CD4-positive, alpha-beta T cell (primary cell): ENCODE results near the gene DENND4A. TPM values are rescaled to one million over a fixed set of nuclear protein-coding genes. Genes with fewer than 3 reads are reported as not detected.
A peak's percentile ranks its signal among the peaks of the same experiment; 100 is the strongest.

Experiments used
- ATAC-seq: fragments of 200-7000 bp; cut with Tn5 transposase; one replicate; pipeline ENCODE4 v1.10.0; 2022; ENCODE audit warnings: mild to moderate bottlenecking; ENCODE audit not compliant: poor library complexity
- CTCF ChIA-PET: fragments of 350-600 bp; sonication (Branson Sonifier 250); formaldehyde crosslinking; loops from one replicate; lab custom pipeline; 2021; ENCODE audit warnings: antibody characterized with exemption, inconsistent platforms; lab: Charles Lee
- POLR2A ChIA-PET: fragments of 350-600 bp; sonication (Branson Sonifier 250); formaldehyde crosslinking; loops from one replicate; lab custom pipeline; 2021; ENCODE audit warnings: antibody characterized with exemption, inconsistent platforms; lab: Charles Lee
- DNase-seq, 14 experiments: peaks; one replicate each; pipeline ENCODE4 v3.0.0-alpha.2; 2013 to 2020; ENCODE audit warnings: mixed read lengths in 2 of 14
- H3K27ac ChIP-seq, 2 donors: one replicate each; pipeline versions ENCODE4 v1.5.1 to v1.7.0; 2013; ENCODE audit warnings: low read length in 2 of 2, low read depth in 1 of 2, mild to moderate bottlenecking in 1 of 2
- H3K27me3 ChIP-seq, 2 experiments: 1 replicate in 1 of 2; 2 replicates in 1 of 2; pipeline versions ENCODE4 v1.6.1 to v1.7.0; 2013; ENCODE audit warnings: low read length in 2 of 2, control low read depth in 1 of 2, mild to moderate bottlenecking in 1 of 2, moderate library complexity in 1 of 2; ENCODE audit not compliant: insufficient read depth in 2 of 2, control insufficient read depth in 1 of 2
- H3K36me3 ChIP-seq: one replicate; pipeline ENCODE4 v1.6.1; 2013; ENCODE audit warnings: low read length, control low read depth; ENCODE audit not compliant: insufficient read depth
- H3K4me1 ChIP-seq: one replicate; pipeline ENCODE4 v1.6.1; 2013; ENCODE audit warnings: low read length, control low read depth; ENCODE audit not compliant: insufficient read depth
- H3K4me3 ChIP-seq: one replicate; pipeline ENCODE4 v1.5.1; 2013; ENCODE audit warnings: mild to moderate bottlenecking, low read length, moderate library complexity
- H3K9me3 ChIP-seq, 2 experiments: 1 replicate in 1 of 2; 2 replicates in 1 of 2; pipeline versions ENCODE4 v1.6.1 to v1.7.0; 2013; ENCODE audit warnings: low read length in 2 of 2, mild to moderate bottlenecking in 2 of 2, control low read depth in 1 of 2, moderate library complexity in 1 of 2; ENCODE audit not compliant: control insufficient read depth in 1 of 2, insufficient read depth in 1 of 2
- H3K27ac Mint-ChIP-seq: one replicate; pipeline ENCODE4 v1.8.0; 2020; ENCODE audit warnings: mixed read lengths
- H3K27me3 Mint-ChIP-seq: one replicate; pipeline ENCODE4 v1.8.0; 2021; ENCODE audit warnings: mixed read lengths
- H3K36me3 Mint-ChIP-seq: one replicate; pipeline ENCODE4 v1.8.0; 2021; ENCODE audit warnings: low read depth, mixed read lengths
- H3K4me1 Mint-ChIP-seq: one replicate; pipeline ENCODE4 v1.8.0; 2021; ENCODE audit warnings: low read depth, mixed read lengths
- H3K4me3 Mint-ChIP-seq: one replicate; pipeline ENCODE4 v1.8.0; 2020; ENCODE audit warnings: mild to moderate bottlenecking, mixed read lengths
- H3K9me3 Mint-ChIP-seq: one replicate; pipeline ENCODE4 v1.8.0; 2020; ENCODE audit warnings: mixed read lengths
- CTCF ChIP-seq: fragments of 200-600 bp; IDR thresholded peaks from one replicate; pipeline ENCODE4 v1.8.0; 2022; ENCODE audit warnings: antibody characterized with exemption, mild to moderate bottlenecking
- intact Hi-C, 2 experiments: fragments of 100-400 bp; cut with DNase I in 1 of 2; cut with micrococcal nuclease in 1 of 2; formaldehyde crosslinking; loops; one replicate each; pipeline versions ENCODE4 v1.15.1 to v1.9.0; 2023 to 2025; cut with DNase I, micrococcal nuclease
- total RNA-seq, 174 experiments: library from RNA in 2 of 174; stranded (reverse) in 2 of 174; gene quantifications; one replicate each; pipeline ENCODE4 v1.2.3 and lab custom pipeline; 2021 to 2026

Gene DENND4A
- total RNA-seq, 2 experiments from 2014 or later = 64.1 to 69.6 TPM

- peaks cover 46% of the 10 kb centered on the region for H3K36me3 Mint-ChIP-seq
- no peaks in the 10 kb centered on the region for H3K4me1 ChIP-seq
- no peak overlapping the region for H3K4me3 Mint-ChIP-seq
- no peaks in the 10 kb centered on the region for H3K27me3 Mint-ChIP-seq
- no peaks in the 10 kb centered on the region for H3K9me3 Mint-ChIP-seq
- H3K4me3 ChIP-seq = no peak overlapping the region
- no peak for ATAC-seq
- peak overlapping the region; percentile 24 for H3K27ac Mint-ChIP-seq
- no peaks in the 10 kb centered on the region for H3K4me1 Mint-ChIP-seq
- ChIA-PET CTCF (interaction anchor here (1.0 kb wide), 1 partner anchor 170 kb away, joined by 3 read pairs; no protein-coding TSS in a partner anchor), POLR2A (no interaction called here)
- intact Hi-C loops = no loop called here
- no peak for DNase-seq
- no peak for TF ChIP-seq CTCF
- H3K27me3 ChIP-seq = no peaks in the 10 kb centered on the region
- peaks cover 40% of the 10 kb centered on the region for H3K36me3 ChIP-seq
- no peak overlapping the region for H3K27ac ChIP-seq
- H3K9me3 ChIP-seq = no peaks in the 10 kb centered on the region
Observed at GRCh38 chr15:65676123-65676522, 116.0 kb downstream of the DENND4A start.

GRCh38 chr15:65675551-65675950 lies 116.5 kb downstream of the DENND4A start:
- ChIA-PET CTCF (interaction anchor here (1.0 kb wide), 2 partner anchors 9 to 171 kb away, joined by 3 read pairs; no protein-coding TSS in a partner anchor), POLR2A (no interaction called here)
- Mint-ChIP-seq H3K27ac (peak overlapping the region; percentile 24), H3K36me3 (peaks cover 52% of the 10 kb centered on the region), H3K4me1 (no peaks in the 10 kb centered on the region), H3K4me3 (no peak overlapping the region), H3K27me3 (no peaks in the 10 kb centered on the region), H3K9me3 (no peaks in the 10 kb centered on the region)
- Histone ChIP-seq H3K27ac (no peak overlapping the region), H3K4me3 (no peak overlapping the region), H3K36me3 (peaks cover 45% of the 10 kb centered on the region), H3K27me3 (no peaks in the 10 kb centered on the region), H3K9me3 (no peaks in the 10 kb centered on the region), H3K4me1 (no peaks in the 10 kb centered on the region)
- no peak for TF ChIP-seq CTCF
- intact Hi-C loops = no loop called here
- ATAC-seq (no peak), DNase-seq (no peak)

GRCh38 chr15:65666257-65666656 lies 125.8 kb downstream of the DENND4A start:
- no peak for ATAC-seq

More at GRCh38 chr15:65666257-65666656, 125.8 kb downstream of the DENND4A start:
- Histone ChIP-seq H3K4me3 (no peak overlapping the region), H3K9me3 (no peaks in the 10 kb centered on the region), H3K27me3 (no peaks in the 10 kb centered on the region), H3K36me3 (peaks cover 80% of the 10 kb centered on the region), H3K4me1 (no peaks in the 10 kb centered on the region), H3K27ac (no peak overlapping the region)
- no peak for TF ChIP-seq CTCF
- intact Hi-C loops = no loop called here
- Mint-ChIP-seq H3K9me3 (no peaks in the 10 kb centered on the region), H3K27ac (no peak overlapping the region), H3K4me1 (no peaks in the 10 kb centered on the region), H3K4me3 (no peak overlapping the region), H3K27me3 (no peaks in the 10 kb centered on the region), H3K36me3 (peaks cover 92% of the 10 kb centered on the region)
- no peak for DNase-seq
- CTCF ChIA-PET = no interaction called here
- POLR2A ChIA-PET = no interaction called here
